Fibroblast of villous mesenchyme (primary cell): ENCODE measurements around the gene TECR. TPM values are rescaled to one million over a fixed set of nuclear protein-coding genes. Genes with fewer than 3 reads are reported as not detected.

Source experiments
- DNase-seq: peaks from one replicate; pipeline ENCODE4 v3.0.0-alpha.2; 2010; ENCODE audit warnings: low read depth
- H3K4me3 ChIP-seq: 2 replicates; pipeline ENCODE4 v1.5.1; 2011; ENCODE audit warnings: low read depth, mild to moderate bottlenecking, low read length
- CTCF ChIP-seq: IDR thresholded peaks from 2 replicates; pipeline ENCODE4 v1.5.1; 2012; ENCODE audit warnings: low read depth, mild to moderate bottlenecking, low read length; ENCODE audit not compliant: insufficient read depth
- total RNA-seq: library from RNA; depleted of rRNA; stranded (reverse); fragments of >200 nt; gene quantifications from 2 replicates; pipeline ENCODE4 v1.2.3, GENCODE V29; 2012

The TECR gene
- total RNA-seq, 1 donor: 32.0 TPM

DNA sequence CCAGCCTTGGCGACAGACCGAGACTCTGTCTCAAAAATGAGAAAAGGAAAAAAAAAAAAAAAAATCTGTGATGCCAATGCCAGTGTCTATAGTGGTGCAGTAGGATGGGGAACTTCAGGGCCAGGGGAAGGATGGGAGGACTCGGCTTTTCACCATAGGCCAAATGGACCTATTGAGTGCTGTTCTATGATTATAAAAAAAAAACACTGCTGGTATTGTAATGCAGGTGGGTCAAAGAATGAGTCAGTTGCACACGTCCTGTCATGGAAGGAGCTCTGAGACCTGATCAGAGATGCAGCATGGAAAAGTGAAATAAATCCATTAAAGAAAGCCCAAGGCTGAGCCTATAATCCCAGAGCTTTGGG, 18.2 kb upstream of the TECR start:
- no peak for DNase-seq
- no peak overlapping the region for H3K4me3 ChIP-seq

DNA sequence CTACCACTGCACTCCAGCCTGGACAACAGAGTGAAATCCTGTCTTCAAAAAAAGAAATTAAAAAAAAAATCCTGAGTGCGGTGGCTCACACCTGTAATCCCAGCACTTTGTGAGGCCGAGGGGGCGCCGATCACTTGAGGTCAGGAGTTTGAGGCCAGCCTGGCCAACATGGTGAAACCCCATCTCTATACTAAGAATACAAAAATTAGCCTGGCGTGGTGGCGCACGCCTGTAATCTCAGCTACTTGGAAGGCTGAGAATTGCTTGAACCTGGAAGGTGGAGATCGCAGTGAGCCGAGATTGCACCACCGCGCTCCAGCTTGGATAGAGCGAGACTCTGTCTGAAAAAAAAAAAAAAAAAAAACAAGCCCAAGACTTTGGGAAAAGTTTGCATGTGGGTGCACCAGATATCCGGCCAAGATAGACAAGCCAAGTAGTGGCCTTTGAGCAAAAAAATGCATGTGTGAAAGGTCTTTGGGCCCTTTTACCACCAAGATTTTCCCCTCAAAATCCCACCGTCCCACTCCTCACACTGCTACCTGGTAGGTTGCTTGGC, 16.9 kb upstream of the TECR start:
- no peak for DNase-seq
- no peak overlapping the region for H3K4me3 ChIP-seq
- no peak for TF ChIP-seq CTCF

More for the DNA sequence above, 18.2 kb upstream of the TECR start:
- TF ChIP-seq CTCF: no peak

DNA sequence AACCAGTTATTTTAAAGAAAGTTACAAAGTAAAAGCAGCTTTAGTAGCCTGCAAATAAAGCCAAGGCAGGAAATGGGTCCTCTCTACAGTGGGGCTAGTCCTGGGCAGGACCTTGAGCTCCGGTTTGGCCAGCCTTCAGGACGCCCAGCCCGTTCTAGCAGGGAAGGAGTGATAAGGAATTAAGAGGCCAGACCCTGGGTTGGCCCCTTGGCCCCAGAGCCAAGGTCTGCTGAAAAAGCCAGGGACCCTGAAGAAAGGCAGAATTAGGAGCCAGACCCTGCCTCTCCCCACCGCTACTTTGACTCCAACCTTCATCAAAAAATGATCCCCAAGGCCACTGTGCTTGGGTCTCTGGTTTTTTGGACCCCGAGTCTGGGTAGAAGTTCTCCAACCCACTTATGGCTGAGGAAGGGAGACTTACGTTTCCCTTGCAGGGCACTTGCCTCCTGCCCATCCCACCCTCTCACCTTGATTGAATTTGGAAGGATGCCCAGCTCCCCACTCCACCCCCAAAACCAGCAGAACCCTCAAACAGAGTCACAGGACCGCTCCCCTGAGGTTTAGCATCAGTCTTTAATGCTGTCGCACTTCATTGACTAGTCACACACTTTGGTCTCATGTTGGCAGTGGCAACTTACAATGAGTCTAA, 15.1 kb upstream of the TECR start:
- no peak for DNase-seq
- H3K4me3 ChIP-seq: no peak overlapping the region
- TF ChIP-seq CTCF: no peak

DNA sequence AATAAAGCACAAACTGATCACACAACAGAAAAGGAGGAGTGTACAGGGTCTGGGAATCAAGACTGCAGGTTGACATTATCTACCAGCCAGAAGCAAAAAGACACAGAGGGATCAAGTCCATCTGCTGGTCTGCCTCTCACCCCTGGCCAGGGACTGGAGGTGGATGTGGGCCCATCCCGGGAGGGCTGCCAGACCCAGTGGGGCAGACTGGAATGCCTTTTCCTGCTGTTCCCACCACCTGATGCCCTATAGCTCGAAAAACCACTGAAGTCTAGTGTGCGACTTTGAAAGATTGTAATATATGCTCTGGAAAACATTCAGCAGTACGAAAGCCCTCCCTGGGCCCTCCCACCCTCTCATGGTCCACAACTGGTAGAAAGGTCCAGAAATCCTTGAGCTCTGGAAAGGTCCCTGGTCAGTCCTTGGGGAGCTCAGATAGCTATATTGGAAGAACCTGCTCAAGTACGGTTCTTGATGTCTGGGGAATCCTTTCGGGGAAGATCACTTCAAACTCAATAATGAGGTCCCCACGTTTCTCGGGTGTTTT, 13.8 kb upstream of the TECR start:
- no peak for DNase-seq
- H3K4me3 ChIP-seq: peak overlapping the region; percentile 93

GRCh38 chr19:14516048-14516534, 13.3 kb upstream of the TECR start:
- TF ChIP-seq CTCF: no peak
- no peak for DNase-seq

More for the DNA sequence above, 13.8 kb upstream of the TECR start:
- TF ChIP-seq CTCF: no peak

DNA sequence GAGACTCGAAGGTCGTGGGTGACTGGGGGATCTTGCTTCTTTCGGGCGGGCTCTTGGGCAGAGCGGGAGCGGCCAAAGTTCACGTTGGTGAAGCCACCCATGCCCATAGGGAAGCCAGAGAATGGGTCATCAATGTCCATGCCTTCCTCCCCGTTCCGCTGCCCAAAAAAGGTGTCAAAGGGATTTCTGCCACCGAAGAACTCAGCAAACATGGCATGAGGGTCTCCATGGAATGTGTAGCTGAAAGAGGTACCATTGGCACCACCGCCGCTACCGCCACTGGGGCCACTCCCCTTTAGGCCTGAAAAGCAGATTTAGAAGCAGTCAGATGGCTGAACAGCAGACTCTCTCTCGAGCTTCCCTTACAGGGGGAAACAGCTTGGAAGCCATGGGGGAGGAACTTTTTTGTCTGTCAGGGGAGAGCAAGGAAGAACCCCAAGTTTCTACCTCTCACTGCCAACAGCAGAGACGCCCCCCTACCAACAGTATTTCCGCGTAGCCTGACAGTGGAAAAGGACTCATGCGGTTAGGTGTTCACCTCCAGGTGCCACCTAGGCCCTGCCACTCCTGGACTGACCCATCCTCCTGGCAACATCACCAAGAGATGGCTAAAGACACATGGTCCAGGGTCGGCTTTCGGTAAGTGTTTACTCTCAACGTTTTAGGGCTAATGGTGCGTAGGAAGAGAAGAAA, 12.5 kb upstream of the TECR start:
- no peak for TF ChIP-seq CTCF
- no peak for DNase-seq
- H3K4me3 ChIP-seq: peak overlapping the region; percentile 93

More at GRCh38 chr19:14516048-14516534, 13.3 kb upstream of the TECR start:
- H3K4me3 ChIP-seq: peak overlapping the region; percentile 93
